Measurements from ENCODE around the gene GPR146. TPM values are rescaled to one million over a fixed set of nuclear protein-coding genes. Genes with fewer than 3 reads are reported as not detected.

The GPR146 gene
- total RNA-seq (ENCODE audit: low replicate concordance): 1.2 TPM in 2 replicates
- long read RNA-seq, partial matches to known transcripts: 0 of 1 reads
- long read RNA-seq, other reads (novel, unspliced or antisense): 0 of 1 reads

- peak; percentile 70 for TF ChIP-seq CTCF (conservative IDR thresholded peaks at IDR 0.05)
- no peaks in the 10 kb centered on the region for H3K9me3 Mint-ChIP-seq
- H3K36me3 Mint-ChIP-seq: no peaks in the 10 kb centered on the region
- H3K4me1 Mint-ChIP-seq (ENCODE audit: unreplicated experiment): peaks cover 60% of the 10 kb centered on the region
- peak within 1 kb of the TSS; percentile 91 for H3K4me3 Mint-ChIP-seq
- peak within 1 kb of the TSS; percentile 92 for H3K27ac Mint-ChIP-seq
- no peaks in the 10 kb centered on the region for H3K27me3 Mint-ChIP-seq
- DNase-seq (ENCODE audit: extremely low spot score, unreplicated experiment): peak; percentile 99
Observed at GRCh38 chr7:1044189-1045068, at the start of gene GPR146. TSS of gene GPR146 (plus strand) at chr7:1044546. CDS start at chr7:1057516, 12,970 bp downstream.

GRCh38 chr7:994592-995308 lies 49.6 kb upstream of the GPR146 start:
- Mint-ChIP-seq H3K27me3 (no peaks in the 10 kb centered on the region), H3K4me3 (peak overlapping the region; percentile 44), H3K36me3 (no peaks in the 10 kb centered on the region), H3K9me3 (no peaks in the 10 kb centered on the region), H3K4me1 (ENCODE audit: unreplicated experiment) (peaks cover 7% of the 10 kb centered on the region), H3K27ac (peak overlapping the region; percentile 39)
- no peak for TF ChIP-seq CTCF (conservative IDR thresholded peaks at IDR 0.05)
- no peak for DNase-seq (ENCODE audit: extremely low spot score, unreplicated experiment)

GRCh38 chr7:995571-995970 lies 48.8 kb upstream of the GPR146 start:
- TF ChIP-seq CTCF (conservative IDR thresholded peaks at IDR 0.05): no peak
- Mint-ChIP-seq H3K4me3 (no peak overlapping the region), H3K27me3 (no peaks in the 10 kb centered on the region), H3K4me1 (ENCODE audit: unreplicated experiment) (peaks cover 7% of the 10 kb centered on the region), H3K36me3 (no peaks in the 10 kb centered on the region), H3K9me3 (no peaks in the 10 kb centered on the region), H3K27ac (no peak overlapping the region)
- DNase-seq (ENCODE audit: extremely low spot score, unreplicated experiment): no peak

GRCh38 chr7:996079-996872 lies 48.1 kb upstream of the GPR146 start:
- Mint-ChIP-seq H3K36me3 (no peaks in the 10 kb centered on the region), H3K9me3 (no peaks in the 10 kb centered on the region), H3K4me3 (no peak overlapping the region), H3K27me3 (no peaks in the 10 kb centered on the region), H3K4me1 (ENCODE audit: unreplicated experiment) (peaks cover 10% of the 10 kb centered on the region), H3K27ac (no peak overlapping the region)
- DNase-seq (ENCODE audit: extremely low spot score, unreplicated experiment): no peak
- TF ChIP-seq CTCF (conservative IDR thresholded peaks at IDR 0.05): no peak
